HCT116 (cell line): ENCODE results near the gene LMNTD1.

Source experiments
- ATF3 ChIP-seq: IDR thresholded peaks from 2 replicates; pipeline ENCODE4 v1.6.1; 2012
- EZH2 ChIP-seq: fragments of 200-600 bp; sonication (generic); IDR thresholded peaks from 2 replicates; pipeline ENCODE4 v1.6.1; 2017; ENCODE audit warnings: antibody characterized with exemption, mixed run types
- FOSL1 ChIP-seq: IDR thresholded peaks from 2 replicates; pipeline ENCODE4 v1.6.1; 2012; ENCODE audit warnings: low read depth
- MAX ChIP-seq: IDR thresholded peaks from 2 replicates; pipeline ENCODE4 v1.6.1; 2012
- POLR2A ChIP-seq: IDR thresholded peaks from 2 replicates; pipeline ENCODE4 v1.7.0; 2011; ENCODE audit warnings: borderline replicate concordance; ENCODE audit not compliant: insufficient read depth, insufficient read length; ENCODE audit errors: extremely low read depth
- RAD21 ChIP-seq: IDR thresholded peaks from 2 replicates; pipeline ENCODE4 v1.6.1; 2012; ENCODE audit warnings: low read depth, mild to moderate bottlenecking
- SIN3A ChIP-seq: IDR thresholded peaks from 2 replicates; pipeline ENCODE4 v1.6.1; 2012; ENCODE audit warnings: low read depth
- YY1 ChIP-seq: IDR thresholded peaks from 2 replicates; pipeline ENCODE4 v1.6.1; 2011; ENCODE audit warnings: low read length, low read depth, moderate library complexity, mild to moderate bottlenecking; ENCODE audit not compliant: insufficient replicate concordance; ENCODE audit errors: extremely low read depth
- TF ChIP-seq, protein P1 (sequence below), 3 experiments: fragments of 200-600 bp in 1 of 3; sonication (generic) in 1 of 3; IDR thresholded peaks in 2 of 3; conservative IDR thresholded peaks in 1 of 3; 2 replicates each; pipeline ENCODE4 v1.5.1; 2012 to 2017; ENCODE audit warnings: low read depth in 2 of 3, low read length in 2 of 3, antibody characterized with exemption in 1 of 3, borderline replicate concordance in 1 of 3, control low read depth in 1 of 3, mild to moderate bottlenecking in 1 of 3, mixed read lengths in 1 of 3, mixed run types in 1 of 3, moderate library complexity in 1 of 3; ENCODE audit not compliant: insufficient read depth in 1 of 3

DNA sequence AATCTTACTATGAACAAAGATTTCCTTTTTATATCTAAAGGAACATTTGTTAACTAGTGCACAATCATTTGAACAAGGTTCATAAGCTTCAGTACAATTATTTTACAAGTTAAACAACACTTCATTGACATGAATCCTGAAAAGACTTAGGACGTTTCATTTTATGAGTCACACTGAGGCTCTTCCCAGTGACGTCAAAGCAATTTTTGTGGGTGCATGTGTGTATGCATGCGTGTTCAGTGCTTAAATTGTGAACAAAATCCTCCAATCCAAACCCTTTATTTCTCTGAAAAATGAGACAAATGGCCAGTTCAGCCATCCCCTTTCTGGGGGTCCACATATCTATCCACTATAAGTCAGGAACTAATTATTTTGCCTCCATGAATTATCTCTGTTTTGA, 2.9 kb downstream of the LMNTD1 start:
- no peak for TF ChIP-seq SIN3A
- TF ChIP-seq, protein P1, sequence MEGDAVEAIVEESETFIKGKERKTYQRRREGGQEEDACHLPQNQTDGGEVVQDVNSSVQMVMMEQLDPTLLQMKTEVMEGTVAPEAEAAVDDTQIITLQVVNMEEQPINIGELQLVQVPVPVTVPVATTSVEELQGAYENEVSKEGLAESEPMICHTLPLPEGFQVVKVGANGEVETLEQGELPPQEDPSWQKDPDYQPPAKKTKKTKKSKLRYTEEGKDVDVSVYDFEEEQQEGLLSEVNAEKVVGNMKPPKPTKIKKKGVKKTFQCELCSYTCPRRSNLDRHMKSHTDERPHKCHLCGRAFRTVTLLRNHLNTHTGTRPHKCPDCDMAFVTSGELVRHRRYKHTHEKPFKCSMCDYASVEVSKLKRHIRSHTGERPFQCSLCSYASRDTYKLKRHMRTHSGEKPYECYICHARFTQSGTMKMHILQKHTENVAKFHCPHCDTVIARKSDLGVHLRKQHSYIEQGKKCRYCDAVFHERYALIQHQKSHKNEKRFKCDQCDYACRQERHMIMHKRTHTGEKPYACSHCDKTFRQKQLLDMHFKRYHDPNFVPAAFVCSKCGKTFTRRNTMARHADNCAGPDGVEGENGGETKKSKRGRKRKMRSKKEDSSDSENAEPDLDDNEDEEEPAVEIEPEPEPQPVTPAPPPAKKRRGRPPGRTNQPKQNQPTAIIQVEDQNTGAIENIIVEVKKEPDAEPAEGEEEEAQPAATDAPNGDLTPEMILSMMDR (IDR thresholded peaks at IDR 0.05 in 2 of 3, conservative IDR thresholded peaks at IDR 0.05 in 1 of 3; ENCODE audit: borderline replicate concordance in 1 of 3, insufficient read depth in 1 of 3, low read depth in 2 of 3, low read length in 2 of 3), result no peak
- TF ChIP-seq MAX, result no peak
- TF ChIP-seq POLR2A, result no peak
- no peak for TF ChIP-seq ATF3
- TF ChIP-seq EZH2, result no peak
- no peak for TF ChIP-seq FOSL1
- no peak for TF ChIP-seq YY1
- no peak for TF ChIP-seq RAD21
